Fibroblast of mammary gland (primary cell): ENCODE results near the gene FYTTD1.
"Not testable (repeated sequence)": the region's sequence is repeated elsewhere in the genome, so short reads cannot be mapped to it uniquely, and the experiment has no call there.

Experiments
- DNase-seq: peaks from one replicate; pipeline ENCODE4 v3.0.0-alpha.2; 2010; ENCODE audit warnings: low read depth
- H3K4me3 ChIP-seq: 2 replicates; pipeline ENCODE4 v1.5.1; 2011; ENCODE audit warnings: low read depth, mild to moderate bottlenecking, low read length, moderate library complexity; ENCODE audit not compliant: control insufficient read depth
- TF ChIP-seq, protein P1 (sequence below): conservative IDR thresholded peaks from 2 replicates; pipeline ENCODE4 v1.5.1; 2011; ENCODE audit warnings: low read depth, low read length, inconsistent platforms; ENCODE audit not compliant: control insufficient read depth, insufficient read depth

FYTTD1 gene

DNA sequence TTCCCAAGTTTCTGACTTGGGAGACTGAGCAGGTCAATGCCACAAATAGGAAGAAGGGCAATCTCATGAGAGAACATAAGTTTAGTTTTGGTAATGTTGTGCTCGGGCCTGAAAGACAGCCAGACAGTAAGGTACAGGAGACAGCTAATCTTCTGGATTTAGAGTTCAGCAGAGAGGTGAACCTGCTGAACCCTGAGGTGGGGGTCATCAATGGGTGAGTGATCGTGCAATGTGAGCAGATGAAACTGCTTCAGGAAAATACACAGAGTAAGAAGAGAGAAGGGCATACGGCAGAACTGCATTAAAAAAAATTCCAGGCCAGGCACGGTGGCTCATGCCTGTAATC, 36.2 kb upstream of the FYTTD1 start:
- TF ChIP-seq, protein P1, sequence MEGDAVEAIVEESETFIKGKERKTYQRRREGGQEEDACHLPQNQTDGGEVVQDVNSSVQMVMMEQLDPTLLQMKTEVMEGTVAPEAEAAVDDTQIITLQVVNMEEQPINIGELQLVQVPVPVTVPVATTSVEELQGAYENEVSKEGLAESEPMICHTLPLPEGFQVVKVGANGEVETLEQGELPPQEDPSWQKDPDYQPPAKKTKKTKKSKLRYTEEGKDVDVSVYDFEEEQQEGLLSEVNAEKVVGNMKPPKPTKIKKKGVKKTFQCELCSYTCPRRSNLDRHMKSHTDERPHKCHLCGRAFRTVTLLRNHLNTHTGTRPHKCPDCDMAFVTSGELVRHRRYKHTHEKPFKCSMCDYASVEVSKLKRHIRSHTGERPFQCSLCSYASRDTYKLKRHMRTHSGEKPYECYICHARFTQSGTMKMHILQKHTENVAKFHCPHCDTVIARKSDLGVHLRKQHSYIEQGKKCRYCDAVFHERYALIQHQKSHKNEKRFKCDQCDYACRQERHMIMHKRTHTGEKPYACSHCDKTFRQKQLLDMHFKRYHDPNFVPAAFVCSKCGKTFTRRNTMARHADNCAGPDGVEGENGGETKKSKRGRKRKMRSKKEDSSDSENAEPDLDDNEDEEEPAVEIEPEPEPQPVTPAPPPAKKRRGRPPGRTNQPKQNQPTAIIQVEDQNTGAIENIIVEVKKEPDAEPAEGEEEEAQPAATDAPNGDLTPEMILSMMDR: no peak
- H3K4me3 ChIP-seq: no peak overlapping the region
- DNase-seq: no peak

DNA sequence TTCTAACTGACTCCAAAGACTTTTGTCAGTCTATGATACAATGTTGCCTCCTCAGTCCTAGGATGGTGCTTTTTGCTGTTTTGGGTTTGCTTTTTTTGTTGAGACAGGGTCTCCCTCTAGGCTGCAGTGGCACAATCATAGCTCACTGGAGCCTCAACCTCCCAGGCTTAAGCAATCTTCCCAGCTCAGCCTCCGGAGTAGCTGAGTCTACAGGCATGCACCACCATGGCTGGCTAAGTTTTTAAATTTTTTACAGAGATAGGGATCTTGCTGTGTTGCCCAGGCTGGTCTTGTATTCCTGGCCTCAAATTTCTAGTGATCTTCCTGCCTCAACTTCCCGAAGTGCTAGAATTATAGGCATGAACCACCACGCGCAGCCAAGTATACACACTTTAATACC, 35.4 kb upstream of the FYTTD1 start:
- TF ChIP-seq, protein P1: no peak
- DNase-seq: no peak
- H3K4me3 ChIP-seq: no peak overlapping the region

DNA sequence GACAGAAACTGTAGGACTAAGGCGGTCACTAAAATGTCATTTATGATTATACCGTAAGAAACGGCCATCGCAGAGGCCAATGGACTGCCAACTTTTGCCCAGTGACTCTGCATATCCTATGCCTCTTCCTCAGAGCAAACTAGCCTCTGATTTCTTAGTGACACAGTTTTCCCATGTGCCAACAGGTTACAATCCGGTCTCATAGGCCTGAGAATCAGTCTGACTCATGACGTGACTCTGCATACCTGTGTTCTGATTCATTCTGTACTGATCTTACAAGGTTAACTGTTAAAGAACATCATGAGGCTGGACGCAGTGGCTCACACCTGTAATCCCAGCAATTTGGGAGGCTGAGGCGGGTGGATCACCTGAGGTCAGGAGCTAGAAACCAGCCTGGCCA, 30.8 kb upstream of the FYTTD1 start:
- TF ChIP-seq, protein P1: no peak
- H3K4me3 ChIP-seq: no peak overlapping the region
- DNase-seq: peak; percentile 91

DNA sequence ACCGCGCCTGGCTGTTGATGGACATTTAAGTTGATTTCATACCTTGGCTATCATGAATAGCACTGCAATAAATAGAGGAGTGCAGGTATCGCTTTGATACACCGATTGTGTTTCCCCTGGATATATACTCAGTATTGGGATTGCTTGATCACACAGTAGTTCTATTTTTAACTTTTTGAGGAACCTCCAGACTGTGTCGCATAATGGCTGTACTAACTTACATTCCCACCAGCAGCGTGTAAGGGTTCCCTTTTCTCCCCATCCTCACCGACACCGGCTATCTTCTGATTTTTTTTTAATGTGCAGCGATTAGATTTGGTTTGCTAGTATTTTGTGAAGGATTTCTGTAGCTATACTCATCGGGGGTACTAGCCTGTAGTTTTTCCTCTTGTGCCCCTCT, 29.0 kb upstream of the FYTTD1 start:
- H3K4me3 ChIP-seq: no peak overlapping the region
- DNase-seq: no peak
- TF ChIP-seq, protein P1: no peak

DNA sequence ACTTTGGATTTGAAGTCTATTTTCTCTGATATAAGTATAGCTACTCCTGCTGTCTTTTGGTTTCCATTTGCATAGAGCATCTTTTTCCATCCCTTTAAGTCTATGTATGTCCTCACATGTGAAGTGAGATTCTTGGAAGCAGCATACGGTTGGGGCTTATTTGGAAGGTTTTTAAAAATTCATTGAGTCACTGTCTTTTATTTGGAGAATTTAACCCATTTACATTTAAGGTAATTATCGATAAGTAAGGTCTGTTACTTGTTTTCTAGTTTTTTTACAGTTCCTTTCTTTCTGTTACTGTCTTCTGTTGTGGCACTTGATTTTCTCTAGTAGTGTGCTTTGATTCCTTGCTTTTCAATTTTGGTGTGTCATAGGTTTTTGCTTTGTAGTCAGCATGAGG, 26.9 kb upstream of the FYTTD1 start:
- DNase-seq: no peak
- H3K4me3 ChIP-seq: no peak overlapping the region
- TF ChIP-seq, protein P1: no peak

DNA sequence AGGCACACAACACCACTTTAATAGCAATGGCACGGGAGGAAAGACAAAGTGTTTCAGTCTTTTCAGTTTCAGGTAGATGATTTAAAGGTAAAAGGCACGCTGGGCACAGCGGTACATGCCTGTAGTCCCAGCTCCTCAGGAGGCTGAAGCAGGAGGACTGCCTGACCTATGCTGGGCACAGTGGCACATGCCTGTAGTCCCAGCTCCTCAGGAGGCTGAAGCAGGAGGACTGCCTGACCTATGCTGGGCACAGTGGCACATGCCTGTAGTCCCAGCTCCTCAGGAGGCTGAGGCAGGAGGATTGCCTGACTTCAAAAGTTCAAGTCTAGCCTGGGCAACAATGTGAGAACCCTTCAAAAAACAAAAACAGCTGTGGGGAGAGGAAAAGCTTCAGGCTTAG, 21.8 kb upstream of the FYTTD1 start:
- not testable (repeated sequence) for DNase-seq

DNA sequence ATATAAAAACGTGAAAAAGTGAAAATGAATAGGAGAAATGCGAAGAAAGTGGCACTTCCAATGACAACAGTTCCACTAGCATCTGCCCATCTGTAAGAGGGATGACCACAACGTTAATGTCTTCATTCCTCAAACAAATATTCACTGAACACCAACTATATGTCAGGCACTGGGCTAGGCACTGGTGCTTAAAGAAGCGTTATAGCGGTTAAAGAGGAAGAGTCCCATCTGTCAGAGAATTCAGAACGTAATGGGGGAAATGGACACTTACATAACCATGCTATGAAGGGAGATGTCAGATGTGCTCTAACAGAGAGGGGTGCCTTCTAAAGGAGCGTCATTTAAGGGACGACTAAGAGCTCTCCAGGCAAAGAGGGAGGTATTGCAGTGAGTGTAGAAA, 21.2 kb upstream of the FYTTD1 start:
- TF ChIP-seq, protein P1: no peak
- no peak for DNase-seq

More for the DNA sequence above, 21.8 kb upstream of the FYTTD1 start:
- H3K4me3 ChIP-seq: not testable (repeated sequence)

DNA sequence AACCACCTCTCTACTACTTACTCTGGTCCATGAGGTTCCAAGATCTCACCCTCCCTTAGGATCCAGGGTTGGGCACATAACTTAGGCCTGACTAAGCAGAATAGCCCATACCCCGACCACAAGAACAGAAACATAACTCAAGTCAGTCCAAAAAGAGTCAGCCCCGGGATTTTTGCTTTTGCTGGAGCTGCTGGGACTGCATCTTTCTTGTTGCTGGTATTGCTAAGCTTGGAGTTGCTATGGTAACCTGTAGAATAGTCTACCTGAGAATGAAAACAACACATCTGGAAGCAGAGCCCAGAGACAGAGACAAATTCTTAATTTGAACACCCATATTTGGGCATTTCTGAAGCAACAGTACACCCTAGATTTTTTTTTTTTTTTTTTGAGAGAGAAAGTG, 19.5 kb upstream of the FYTTD1 start:
- DNase-seq: peak; percentile 89
- TF ChIP-seq, protein P1: no peak
- no peak overlapping the region for H3K4me3 ChIP-seq

More for the DNA sequence above, 21.2 kb upstream of the FYTTD1 start:
- no peak overlapping the region for H3K4me3 ChIP-seq

DNA sequence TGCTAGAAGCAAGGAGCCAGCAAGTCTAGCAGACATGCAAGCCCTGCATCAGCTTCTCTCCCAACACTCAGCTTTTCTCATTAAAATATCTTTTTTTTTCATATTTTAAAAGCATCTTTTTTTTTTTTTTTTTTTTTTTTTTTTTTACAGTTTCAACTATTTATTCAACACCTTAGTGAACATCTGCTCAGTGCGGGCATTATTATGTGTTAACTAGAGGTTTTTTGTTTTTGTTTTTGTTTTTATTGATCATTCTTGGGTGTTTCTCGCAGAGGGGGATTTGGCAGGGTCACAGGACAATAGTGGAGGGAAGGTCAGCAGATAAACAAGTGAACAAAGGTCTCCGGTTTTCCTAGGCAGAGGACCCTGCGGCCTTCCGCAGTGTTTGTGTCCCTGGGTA, 18.9 kb upstream of the FYTTD1 start:
- not testable (repeated sequence) for DNase-seq, H3K4me3 ChIP-seq

DNA sequence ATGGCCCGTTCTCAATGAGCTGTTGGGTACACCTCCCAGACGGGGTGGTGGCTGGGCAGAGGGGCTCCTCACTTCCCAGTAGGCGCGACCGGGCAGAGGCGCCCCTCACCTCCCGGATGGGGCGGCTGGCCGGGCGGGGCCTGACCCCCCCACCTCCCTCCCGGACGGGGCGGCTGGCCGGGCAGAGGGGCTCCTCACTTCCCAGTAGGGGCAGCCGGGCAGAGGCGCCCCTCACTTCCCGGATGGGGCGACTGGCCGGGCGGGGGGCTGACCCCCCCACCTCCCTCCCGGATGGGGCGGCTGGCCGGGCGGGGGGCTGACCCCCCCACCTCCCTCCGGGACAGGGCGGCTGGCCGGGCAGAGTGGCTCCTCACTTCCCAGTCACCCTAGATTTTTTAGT, 18.2 kb upstream of the FYTTD1 start:
- not testable (repeated sequence) for DNase-seq, H3K4me3 ChIP-seq
